Endothelial cell (in vitro differentiated cells): Measurements from ENCODE around the gene ITIH4. TPM values are rescaled to one million over a fixed set of nuclear protein-coding genes. Genes with fewer than 3 reads are reported as not detected.

ENCODE experiments used
- DNase-seq: peaks from one replicate; pipeline ENCODE4 v3.0.0; 2021; ENCODE audit warnings: low spot score
- H3K27ac Mint-ChIP-seq: one replicate; pipeline ENCODE4 v1.8.0; 2021; ENCODE audit warnings: mixed read lengths, inconsistent platforms; ENCODE audit not compliant: unreplicated experiment
- H3K27me3 Mint-ChIP-seq: one replicate; pipeline ENCODE4 v1.8.0; 2021; ENCODE audit warnings: mild to moderate bottlenecking, moderate library complexity, mixed read lengths, inconsistent platforms; ENCODE audit not compliant: unreplicated experiment
- H3K36me3 Mint-ChIP-seq: one replicate; pipeline ENCODE4 v1.8.0; 2021; ENCODE audit warnings: mild to moderate bottlenecking, low read depth, mixed read lengths, inconsistent platforms; ENCODE audit not compliant: unreplicated experiment
- H3K4me1 Mint-ChIP-seq: one replicate; pipeline ENCODE4 v1.8.0; 2021; ENCODE audit warnings: mild to moderate bottlenecking, mixed read lengths, inconsistent platforms; ENCODE audit not compliant: unreplicated experiment
- H3K4me3 Mint-ChIP-seq: one replicate; pipeline ENCODE4 v1.8.0; 2021; ENCODE audit warnings: mild to moderate bottlenecking, mixed read lengths, inconsistent platforms; ENCODE audit not compliant: unreplicated experiment
- H3K9me3 Mint-ChIP-seq: one replicate; pipeline ENCODE4 v1.8.0; 2021; ENCODE audit warnings: mixed read lengths, inconsistent platforms; ENCODE audit not compliant: unreplicated experiment
- CTCF ChIP-seq: fragments of 200-600 bp; sonication (generic); IDR thresholded peaks from one replicate; pipeline ENCODE4 v1.5.0; 2021; ENCODE audit warnings: antibody characterized with exemption; ENCODE audit not compliant: unreplicated experiment
- total RNA-seq: library from RNA; stranded (reverse); fragmentation: NEBNext Ultra II Directional; extraction: Animal tissue kit (Norgen Biotek cat#: 25700); gene quantifications from one replicate; pipeline ENCODE4 v1.2.1, GENCODE V29; 2021; ENCODE audit not compliant: unreplicated experiment

The ITIH4 gene
- total RNA-seq, 1 donor from 2014 or later, result 8.2 TPM

- Mint-ChIP-seq H3K36me3 (no peaks in the 10 kb centered on the region), H3K27me3 (peaks cover 2% of the 10 kb centered on the region), H3K4me3 (no peak overlapping the region), H3K4me1 (peaks cover 4% of the 10 kb centered on the region), H3K27ac (no peak overlapping the region), H3K9me3 (no peaks in the 10 kb centered on the region)
- TF ChIP-seq CTCF, result no peak
- no peak for DNase-seq
Observed at GRCh38 chr3:52784021-52784621, 46.4 kb downstream of the ITIH4 start.

GRCh38 chr3:52783211-52783555 is 47.3 kb downstream of the ITIH4 start:
- no peaks in the 10 kb centered on the region for H3K9me3 Mint-ChIP-seq

DNA sequence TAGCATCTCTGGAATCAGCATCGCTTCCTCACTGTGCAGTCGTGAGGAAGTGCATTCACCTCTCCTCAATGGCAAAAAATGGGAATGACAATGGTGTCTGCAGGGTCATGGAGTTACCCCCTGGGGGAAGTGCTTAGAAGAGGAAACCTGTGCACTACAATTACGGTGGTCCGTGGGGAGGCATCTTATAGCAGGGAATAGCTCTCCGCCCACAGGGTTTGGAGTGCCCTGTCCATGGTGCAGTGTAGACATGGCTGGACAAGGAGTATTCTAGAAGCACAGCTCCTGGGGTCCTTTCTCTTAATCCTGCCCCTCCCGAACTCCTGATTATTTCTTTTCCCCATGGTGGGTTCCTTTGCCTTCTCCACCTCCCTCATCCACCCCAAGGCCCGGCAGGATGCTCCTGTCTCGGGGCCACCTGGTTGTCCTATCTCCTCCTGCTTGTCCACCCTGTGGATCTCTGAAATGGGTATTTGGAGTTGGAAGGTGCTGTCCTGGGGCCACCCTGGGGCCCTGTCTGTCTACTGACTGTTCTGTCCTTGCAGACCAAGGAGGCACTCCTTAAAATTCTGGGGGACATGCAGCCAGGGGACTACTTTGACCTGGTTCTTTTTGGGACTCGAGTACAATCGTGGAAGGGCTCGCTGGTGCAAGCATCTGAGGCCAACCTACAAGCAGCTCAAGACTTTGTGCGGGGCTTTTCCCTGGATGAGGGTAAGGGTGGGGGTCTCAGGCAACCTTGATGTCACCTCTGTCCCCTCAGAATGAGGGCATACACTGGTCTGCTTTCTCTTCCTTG is 47.9 kb downstream of the ITIH4 start:
- Mint-ChIP-seq H3K36me3 (no peaks in the 10 kb centered on the region), H3K4me1 (peaks cover 4% of the 10 kb centered on the region), H3K4me3 (no peak overlapping the region), H3K27me3 (peaks cover 2% of the 10 kb centered on the region), H3K9me3 (no peaks in the 10 kb centered on the region), H3K27ac (no peak overlapping the region)
- TF ChIP-seq CTCF, result no peak
- no peak for DNase-seq

More at GRCh38 chr3:52783211-52783555, 47.3 kb downstream of the ITIH4 start:
- no peak overlapping the region for H3K27ac Mint-ChIP-seq
- peaks cover 4% of the 10 kb centered on the region for H3K4me1 Mint-ChIP-seq
- H3K27me3 Mint-ChIP-seq, result peaks cover 2% of the 10 kb centered on the region
- no peak for DNase-seq
- no peaks in the 10 kb centered on the region for H3K36me3 Mint-ChIP-seq
- H3K4me3 Mint-ChIP-seq, result no peak overlapping the region
- no peak for TF ChIP-seq CTCF

GRCh38 chr3:52781741-52782140 is 48.7 kb downstream of the ITIH4 start:
- H3K4me1 Mint-ChIP-seq, result peaks cover 4% of the 10 kb centered on the region
- peaks cover 2% of the 10 kb centered on the region for H3K27me3 Mint-ChIP-seq
- no peak for DNase-seq
- H3K9me3 Mint-ChIP-seq, result no peaks in the 10 kb centered on the region
- H3K4me3 Mint-ChIP-seq, result no peak overlapping the region
- no peak for TF ChIP-seq CTCF
- no peaks in the 10 kb centered on the region for H3K36me3 Mint-ChIP-seq
- H3K27ac Mint-ChIP-seq, result no peak overlapping the region
